Nephron (organoid): ENCODE results near the gene FAM114A2.

Experiments
- H3K27ac Mint-ChIP-seq, 3 experiments: 2 replicates each; pipeline ENCODE4 v1.8.0; 2020; ENCODE audit warnings: mixed read lengths in 3 of 3, mild to moderate bottlenecking in 2 of 3, moderate library complexity in 1 of 3
- H3K27me3 Mint-ChIP-seq: 2 replicates; pipeline ENCODE4 v1.8.0; 2021; ENCODE audit warnings: low read depth, mild to moderate bottlenecking, moderate library complexity, mixed read lengths
- H3K36me3 Mint-ChIP-seq: 2 replicates; pipeline ENCODE4 v1.8.0; 2020; ENCODE audit warnings: low read depth, mixed read lengths
- H3K4me1 Mint-ChIP-seq: 2 replicates; pipeline ENCODE4 v1.8.0; 2020; ENCODE audit warnings: mixed read lengths
- H3K4me3 Mint-ChIP-seq, 3 experiments: 2 replicates each; pipeline ENCODE4 v1.8.0; 2020; ENCODE audit warnings: mild to moderate bottlenecking in 3 of 3, mixed read lengths in 3 of 3, moderate library complexity in 2 of 3
- H3K9me3 Mint-ChIP-seq: 2 replicates; pipeline ENCODE4 v1.8.0; 2020; ENCODE audit warnings: mixed read lengths
- TF ChIP-seq, protein P1 (sequence below), 3 experiments: fragments of 200-600 bp; sonication (generic); IDR thresholded peaks; one replicate each; pipeline ENCODE4 v1.5.0; 2021; ENCODE audit warnings: antibody characterized with exemption in 3 of 3; ENCODE audit not compliant: unreplicated experiment in 3 of 3

Gene FAM114A2

DNA sequence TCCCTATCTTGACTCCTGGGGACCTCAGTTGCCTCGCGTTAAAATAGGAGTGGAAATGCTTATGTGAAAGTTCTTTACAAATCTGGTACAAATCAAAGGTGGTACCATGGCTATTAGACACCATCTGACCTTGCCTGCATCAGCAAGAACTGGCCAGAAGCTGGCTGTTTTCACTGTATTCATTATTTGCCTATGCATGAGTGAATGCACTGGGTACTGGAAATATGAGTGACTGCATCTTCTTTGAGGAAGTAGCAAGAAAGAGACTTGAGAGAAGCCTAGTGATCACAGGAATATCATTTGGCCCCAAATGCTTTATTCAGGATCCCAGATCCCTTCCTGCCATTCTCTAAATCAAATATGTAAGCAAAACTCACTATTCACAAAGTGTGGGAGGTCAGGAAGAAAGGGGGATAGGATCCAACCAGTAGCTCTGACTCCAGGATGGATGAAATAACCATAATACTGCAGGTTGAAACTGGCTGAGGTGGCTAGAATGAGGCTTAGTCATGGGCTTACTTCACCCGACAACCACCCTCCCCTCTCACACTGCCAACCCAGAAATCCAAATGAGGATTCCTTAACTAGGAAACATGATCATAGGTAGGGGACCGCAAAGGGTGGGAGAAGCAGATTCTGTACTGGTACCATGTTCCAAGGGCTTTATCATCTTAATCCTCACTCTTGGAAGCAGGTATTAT is 56.7 kb downstream of the FAM114A2 start:
- TF ChIP-seq, protein P1, sequence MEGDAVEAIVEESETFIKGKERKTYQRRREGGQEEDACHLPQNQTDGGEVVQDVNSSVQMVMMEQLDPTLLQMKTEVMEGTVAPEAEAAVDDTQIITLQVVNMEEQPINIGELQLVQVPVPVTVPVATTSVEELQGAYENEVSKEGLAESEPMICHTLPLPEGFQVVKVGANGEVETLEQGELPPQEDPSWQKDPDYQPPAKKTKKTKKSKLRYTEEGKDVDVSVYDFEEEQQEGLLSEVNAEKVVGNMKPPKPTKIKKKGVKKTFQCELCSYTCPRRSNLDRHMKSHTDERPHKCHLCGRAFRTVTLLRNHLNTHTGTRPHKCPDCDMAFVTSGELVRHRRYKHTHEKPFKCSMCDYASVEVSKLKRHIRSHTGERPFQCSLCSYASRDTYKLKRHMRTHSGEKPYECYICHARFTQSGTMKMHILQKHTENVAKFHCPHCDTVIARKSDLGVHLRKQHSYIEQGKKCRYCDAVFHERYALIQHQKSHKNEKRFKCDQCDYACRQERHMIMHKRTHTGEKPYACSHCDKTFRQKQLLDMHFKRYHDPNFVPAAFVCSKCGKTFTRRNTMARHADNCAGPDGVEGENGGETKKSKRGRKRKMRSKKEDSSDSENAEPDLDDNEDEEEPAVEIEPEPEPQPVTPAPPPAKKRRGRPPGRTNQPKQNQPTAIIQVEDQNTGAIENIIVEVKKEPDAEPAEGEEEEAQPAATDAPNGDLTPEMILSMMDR (IDR thresholded peaks at IDR 0.05; ENCODE audit: unreplicated experiment in 3 of 3), result no peak
- H3K27ac Mint-ChIP-seq, result no peak overlapping the region
- no peaks in the 10 kb centered on the region for H3K36me3 Mint-ChIP-seq
- H3K4me3 Mint-ChIP-seq, result no peak overlapping the region
- peaks cover 14% of the 10 kb centered on the region for H3K27me3 Mint-ChIP-seq
- H3K9me3 Mint-ChIP-seq, result no peaks in the 10 kb centered on the region
- H3K4me1 Mint-ChIP-seq, result peaks cover 6% of the 10 kb centered on the region

GRCh38 chr5:153979028-153979783 is 59.5 kb downstream of the FAM114A2 start:
- Mint-ChIP-seq H3K4me1 (peaks cover 6% of the 10 kb centered on the region), H3K27ac (no peak overlapping the region), H3K9me3 (no peaks in the 10 kb centered on the region), H3K36me3 (no peaks in the 10 kb centered on the region), H3K27me3 (peaks cover 30% of the 10 kb centered on the region), H3K4me3 (no peak overlapping the region)
- TF ChIP-seq, protein P1 (IDR thresholded peaks at IDR 0.05; ENCODE audit: unreplicated experiment in 3 of 3), result no peak

- TF ChIP-seq, protein P1 (IDR thresholded peaks at IDR 0.05; ENCODE audit: unreplicated experiment in 3 of 3), result no peak
- peaks cover 12% of the 10 kb centered on the region for H3K4me1 Mint-ChIP-seq
- no peak overlapping the region for H3K4me3 Mint-ChIP-seq
- no peak overlapping the region for H3K27ac Mint-ChIP-seq
- H3K9me3 Mint-ChIP-seq, result no peaks in the 10 kb centered on the region
- H3K36me3 Mint-ChIP-seq, result no peaks in the 10 kb centered on the region
- peaks cover 24% of the 10 kb centered on the region for H3K27me3 Mint-ChIP-seq
Observed at GRCh38 chr5:153974813-153975163, 63.9 kb downstream of the FAM114A2 start.

- H3K27me3 Mint-ChIP-seq, result peaks cover 24% of the 10 kb centered on the region
- no peak overlapping the region for H3K27ac Mint-ChIP-seq
- no peak overlapping the region for H3K4me3 Mint-ChIP-seq
- H3K4me1 Mint-ChIP-seq, result peaks cover 11% of the 10 kb centered on the region
- H3K36me3 Mint-ChIP-seq, result no peaks in the 10 kb centered on the region
- TF ChIP-seq, protein P1 (IDR thresholded peaks at IDR 0.05; ENCODE audit: unreplicated experiment in 3 of 3), result peak; percentile 68 to 78 (median 73)
- H3K9me3 Mint-ChIP-seq, result no peaks in the 10 kb centered on the region
Observed at GRCh38 chr5:153974131-153974812, 64.4 kb downstream of the FAM114A2 start.

- Mint-ChIP-seq H3K36me3 (no peaks in the 10 kb centered on the region), H3K27ac (no peak overlapping the region), H3K4me1 (peaks cover 5% of the 10 kb centered on the region), H3K4me3 (no peak overlapping the region), H3K27me3 (peaks cover 21% of the 10 kb centered on the region), H3K9me3 (no peaks in the 10 kb centered on the region)
- TF ChIP-seq, protein P1 (IDR thresholded peaks at IDR 0.05; ENCODE audit: unreplicated experiment in 3 of 3), result no peak
Observed at GRCh38 chr5:153972240-153972639, 66.5 kb downstream of the FAM114A2 start.
